RWPE2 (cell line): ENCODE data around the gene MCM3AP.

Experiments
- ATAC-seq: fragments of 200-7000 bp; cut with Tn5 transposase; 3 replicates; pipeline ENCODE4 v1.9.1; 2021; ENCODE audit warnings: low read depth
- DNase-seq: peaks from one replicate; pipeline ENCODE4 v3.0.0-alpha.2; 2020; ENCODE audit warnings: low spot score
- H3K27ac ChIP-seq: fragments of 450-650 bp; 2 replicates; pipeline ENCODE4 v1.5.1; 2017; ENCODE audit warnings: mild to moderate bottlenecking; ENCODE audit not compliant: poor library complexity, severe bottlenecking
- H3K27me3 ChIP-seq: fragments of 250-450 bp; sonication (Bioruptor Pico); 2 replicates; pipeline ENCODE4 v1.5.1; 2021; ENCODE audit warnings: mild to moderate bottlenecking, moderate library complexity; ENCODE audit not compliant: insufficient read depth, poor library complexity, severe bottlenecking
- H3K36me3 ChIP-seq: fragments of 250-450 bp; sonication (Bioruptor Pico); 2 replicates; pipeline ENCODE4 v1.5.1; 2020; ENCODE audit warnings: low read depth, mild to moderate bottlenecking, moderate library complexity
- H3K4me1 ChIP-seq: fragments of 250-450 bp; sonication (Bioruptor Pico); 2 replicates; pipeline ENCODE4 v1.5.1; 2021; ENCODE audit warnings: mild to moderate bottlenecking, moderate library complexity; ENCODE audit not compliant: insufficient read depth, poor library complexity, severe bottlenecking
- H3K4me3 ChIP-seq: fragments of 250-450 bp; sonication (Bioruptor Pico); 2 replicates; pipeline ENCODE4 v1.5.1; 2021; ENCODE audit warnings: mild to moderate bottlenecking, moderate library complexity; ENCODE audit not compliant: severe bottlenecking
- H3K9me3 ChIP-seq: fragments of 250-450 bp; sonication (Bioruptor Pico); 2 replicates; pipeline ENCODE4 v1.5.1; 2021; ENCODE audit warnings: mild to moderate bottlenecking, moderate library complexity; ENCODE audit not compliant: severe bottlenecking
- CTCF ChIP-seq: fragments of 450-650 bp; IDR thresholded peaks from one replicate; pipeline ENCODE4 v1.5.1; 2017; ENCODE audit warnings: mild to moderate bottlenecking, moderate library complexity; ENCODE audit not compliant: poor library complexity, severe bottlenecking

MCM3AP gene

GRCh38 chr21:46207920-46208591, 77.4 kb downstream of the MCM3AP start:
- H3K4me1 ChIP-seq = no peaks in the 10 kb centered on the region
- peaks cover 92% of the 10 kb centered on the region for H3K36me3 ChIP-seq
- no peaks in the 10 kb centered on the region for H3K27me3 ChIP-seq
- H3K27ac ChIP-seq = no peak overlapping the region
- no peaks in the 10 kb centered on the region for H3K9me3 ChIP-seq
- no peak for TF ChIP-seq CTCF
- ATAC-seq = no peak
- no peak for DNase-seq
- H3K4me3 ChIP-seq = no peak overlapping the region

DNA sequence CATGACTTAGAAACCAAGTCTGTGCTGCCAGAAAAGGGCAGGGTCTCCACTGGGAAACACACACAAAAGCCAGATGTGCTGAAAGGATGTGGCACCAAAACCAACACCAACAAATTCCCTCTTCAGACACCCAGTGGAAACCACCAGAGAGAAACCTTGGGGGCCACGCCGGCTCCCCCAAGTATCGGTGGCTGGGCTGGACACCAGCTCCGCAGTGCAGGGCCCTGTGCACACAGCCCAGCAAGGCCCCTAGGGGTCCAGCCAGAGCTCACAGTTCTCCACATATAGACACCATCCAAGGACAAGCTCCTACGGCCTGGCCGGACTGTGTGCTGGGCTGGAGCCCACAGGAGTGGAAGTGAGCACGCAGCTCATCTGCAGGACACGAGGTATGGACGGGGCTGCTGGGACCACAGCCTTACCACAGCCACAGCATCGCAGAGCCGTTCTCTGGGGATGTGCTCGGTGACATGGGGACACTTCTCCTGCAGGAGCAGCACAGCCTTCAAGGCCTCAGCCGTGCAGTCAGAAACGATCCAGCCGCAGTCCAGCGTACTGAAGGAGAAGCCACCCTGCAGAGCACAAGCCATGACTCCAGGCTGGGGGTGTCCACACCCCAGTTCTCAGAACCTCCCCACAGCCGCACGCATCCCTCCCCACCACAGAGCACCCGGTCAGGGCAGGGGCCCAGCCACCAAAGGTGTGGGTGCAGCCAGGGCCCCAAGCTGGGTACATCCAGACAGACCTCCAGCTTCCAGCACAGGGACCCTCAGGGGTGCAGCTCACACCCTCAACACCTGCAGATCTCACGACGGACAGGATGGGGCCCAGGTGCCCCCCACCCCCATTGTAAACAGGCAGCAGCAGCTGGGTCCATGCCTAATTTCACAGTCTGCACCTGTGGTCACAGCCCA, 78.1 kb downstream of the MCM3AP start:
- Histone ChIP-seq H3K27ac (no peak overlapping the region), H3K4me3 (no peak overlapping the region), H3K4me1 (no peaks in the 10 kb centered on the region), H3K9me3 (no peaks in the 10 kb centered on the region), H3K36me3 (peaks cover 93% of the 10 kb centered on the region), H3K27me3 (no peaks in the 10 kb centered on the region)
- DNase-seq (peak; percentile 63), ATAC-seq (no peak)
- no peak for TF ChIP-seq CTCF

GRCh38 chr21:46206163-46207005, 79.0 kb downstream of the MCM3AP start:
- peaks cover 88% of the 10 kb centered on the region for H3K36me3 ChIP-seq
- H3K4me3 ChIP-seq = no peak overlapping the region
- DNase-seq (peak; percentile 64), ATAC-seq (no peak)
- H3K27ac ChIP-seq = no peak overlapping the region
- no peak for TF ChIP-seq CTCF
- H3K9me3 ChIP-seq = no peaks in the 10 kb centered on the region
- no peaks in the 10 kb centered on the region for H3K27me3 ChIP-seq
- H3K4me1 ChIP-seq = no peaks in the 10 kb centered on the region

DNA sequence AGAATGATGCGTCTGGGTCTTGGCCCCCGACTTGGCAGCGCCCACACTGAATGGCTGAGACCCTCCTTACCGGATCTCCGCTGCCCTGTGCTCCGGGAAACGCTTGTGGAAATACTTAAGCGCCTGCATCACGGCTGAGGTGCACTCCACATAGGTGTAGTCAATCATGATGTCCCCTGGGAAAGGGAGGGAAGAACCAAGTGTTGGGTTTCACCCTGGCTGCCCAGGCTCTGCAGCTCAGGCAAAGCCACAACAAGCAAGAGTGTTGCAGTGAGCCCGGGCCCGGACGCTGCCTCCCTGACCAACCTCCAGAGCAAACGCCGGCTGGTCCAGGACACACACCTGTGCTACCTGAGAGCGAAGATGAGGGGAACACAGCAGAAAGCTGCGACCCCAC, 79.6 kb downstream of the MCM3AP start:
- TF ChIP-seq CTCF = no peak
- ATAC-seq = no peak
- H3K4me1 ChIP-seq = no peaks in the 10 kb centered on the region
- peaks cover 85% of the 10 kb centered on the region for H3K36me3 ChIP-seq
- H3K27ac ChIP-seq = no peak overlapping the region
- peak; percentile 72 for DNase-seq
- H3K27me3 ChIP-seq = no peaks in the 10 kb centered on the region
- no peaks in the 10 kb centered on the region for H3K9me3 ChIP-seq
- no peak overlapping the region for H3K4me3 ChIP-seq
